Subcutaneous adipose tissue (tissue), 4 donors: ENCODE results near the gene TMEM269. TPM values are rescaled to one million over a fixed set of nuclear protein-coding genes. Genes with fewer than 3 reads are reported as not detected.

ENCODE experiments used
- total RNA-seq, 4 donors: library from RNA; depleted of rRNA; stranded (reverse); fragments of >200 nt; gene quantifications; one replicate each; pipeline ENCODE4 v1.1.0, GENCODE V29; 2016
- TF ChIP-seq, protein P1 (sequence below): fragments of 450-650 bp; IDR thresholded peaks from one replicate; pipeline ENCODE4 v1.5.1; 2016; ENCODE audit warnings: low read depth, mild to moderate bottlenecking, control low read depth, antibody characterized with exemption, moderate library complexity

The TMEM269 gene
- total RNA-seq, 4 donors from 2014 or later, result 0.51 TPM; not detected in 3

DNA sequence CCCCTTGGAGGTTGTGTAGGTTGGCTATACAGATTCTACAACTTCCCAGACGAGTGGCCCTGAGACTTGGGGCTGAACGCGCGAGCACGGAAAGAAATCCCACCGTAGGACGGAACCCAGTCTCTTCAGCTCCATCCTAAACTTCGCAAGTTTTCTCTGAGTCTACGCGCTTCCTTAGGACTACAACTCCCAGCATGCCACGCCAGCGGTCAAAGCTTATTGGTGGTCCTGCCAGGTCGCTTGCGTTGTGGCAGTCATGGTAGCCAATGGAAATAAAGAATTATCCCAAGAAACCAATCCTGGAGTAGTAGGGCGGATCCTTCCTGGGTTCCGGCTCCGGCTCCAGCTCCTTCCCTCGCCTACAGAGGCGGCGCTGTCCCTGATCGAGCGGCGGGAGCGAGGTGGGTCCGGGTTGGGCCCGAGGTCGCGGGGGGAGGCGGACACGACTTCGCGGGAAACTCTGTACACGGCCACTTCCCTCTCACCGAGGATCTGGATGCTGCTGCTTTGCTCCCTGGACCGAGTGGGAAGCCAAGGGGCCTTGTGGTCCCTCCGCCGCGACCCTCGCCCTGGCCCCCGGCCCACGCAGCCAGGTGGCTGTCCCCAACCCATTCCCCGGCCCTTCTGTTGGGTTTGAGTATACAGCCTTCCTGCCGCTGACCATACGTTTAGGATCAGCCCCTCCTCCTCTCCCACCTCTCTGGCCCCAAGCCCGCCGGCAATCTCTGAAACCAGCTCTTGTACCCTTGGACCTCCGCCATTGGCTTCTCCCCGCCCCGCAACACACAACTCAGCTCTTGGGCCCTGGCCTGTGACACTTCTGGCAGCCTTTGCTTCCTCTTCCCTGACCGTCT is 61.7 kb downstream of the TMEM269 start, which contains the start of gene ZNF691:
Gene ZNF691 (plus strand): TSS at position 357 of the 854 bp plus-strand sequence. CDS start 3,046 bp downstream, outside the sequence.
- TF ChIP-seq, protein P1, sequence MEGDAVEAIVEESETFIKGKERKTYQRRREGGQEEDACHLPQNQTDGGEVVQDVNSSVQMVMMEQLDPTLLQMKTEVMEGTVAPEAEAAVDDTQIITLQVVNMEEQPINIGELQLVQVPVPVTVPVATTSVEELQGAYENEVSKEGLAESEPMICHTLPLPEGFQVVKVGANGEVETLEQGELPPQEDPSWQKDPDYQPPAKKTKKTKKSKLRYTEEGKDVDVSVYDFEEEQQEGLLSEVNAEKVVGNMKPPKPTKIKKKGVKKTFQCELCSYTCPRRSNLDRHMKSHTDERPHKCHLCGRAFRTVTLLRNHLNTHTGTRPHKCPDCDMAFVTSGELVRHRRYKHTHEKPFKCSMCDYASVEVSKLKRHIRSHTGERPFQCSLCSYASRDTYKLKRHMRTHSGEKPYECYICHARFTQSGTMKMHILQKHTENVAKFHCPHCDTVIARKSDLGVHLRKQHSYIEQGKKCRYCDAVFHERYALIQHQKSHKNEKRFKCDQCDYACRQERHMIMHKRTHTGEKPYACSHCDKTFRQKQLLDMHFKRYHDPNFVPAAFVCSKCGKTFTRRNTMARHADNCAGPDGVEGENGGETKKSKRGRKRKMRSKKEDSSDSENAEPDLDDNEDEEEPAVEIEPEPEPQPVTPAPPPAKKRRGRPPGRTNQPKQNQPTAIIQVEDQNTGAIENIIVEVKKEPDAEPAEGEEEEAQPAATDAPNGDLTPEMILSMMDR, result no peak

DNA sequence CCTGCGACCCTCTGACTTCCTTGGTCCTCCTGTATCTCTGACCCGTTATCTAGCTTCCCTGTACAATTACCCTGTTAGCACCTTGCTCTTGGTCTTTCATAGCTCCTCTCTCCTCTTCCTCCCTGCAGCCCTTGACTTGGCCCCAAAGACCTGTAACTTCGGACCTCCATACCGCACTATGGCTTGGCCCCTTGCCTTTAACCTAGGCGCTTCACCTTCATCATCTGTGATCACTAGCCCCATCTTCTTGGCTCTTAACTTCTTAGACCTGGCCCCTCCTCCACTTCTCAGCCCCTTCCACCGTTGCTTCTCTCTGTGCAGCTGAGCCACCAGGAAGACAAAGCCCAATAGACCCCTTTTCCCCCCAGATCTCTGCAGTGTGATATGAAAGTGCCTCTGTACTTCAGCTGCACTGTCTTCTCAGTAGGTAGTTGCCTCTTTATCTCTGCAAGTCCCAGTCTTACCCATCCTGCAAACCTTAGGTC is 62.4 kb downstream of the TMEM269 start:
- TF ChIP-seq, protein P1, result no peak

DNA sequence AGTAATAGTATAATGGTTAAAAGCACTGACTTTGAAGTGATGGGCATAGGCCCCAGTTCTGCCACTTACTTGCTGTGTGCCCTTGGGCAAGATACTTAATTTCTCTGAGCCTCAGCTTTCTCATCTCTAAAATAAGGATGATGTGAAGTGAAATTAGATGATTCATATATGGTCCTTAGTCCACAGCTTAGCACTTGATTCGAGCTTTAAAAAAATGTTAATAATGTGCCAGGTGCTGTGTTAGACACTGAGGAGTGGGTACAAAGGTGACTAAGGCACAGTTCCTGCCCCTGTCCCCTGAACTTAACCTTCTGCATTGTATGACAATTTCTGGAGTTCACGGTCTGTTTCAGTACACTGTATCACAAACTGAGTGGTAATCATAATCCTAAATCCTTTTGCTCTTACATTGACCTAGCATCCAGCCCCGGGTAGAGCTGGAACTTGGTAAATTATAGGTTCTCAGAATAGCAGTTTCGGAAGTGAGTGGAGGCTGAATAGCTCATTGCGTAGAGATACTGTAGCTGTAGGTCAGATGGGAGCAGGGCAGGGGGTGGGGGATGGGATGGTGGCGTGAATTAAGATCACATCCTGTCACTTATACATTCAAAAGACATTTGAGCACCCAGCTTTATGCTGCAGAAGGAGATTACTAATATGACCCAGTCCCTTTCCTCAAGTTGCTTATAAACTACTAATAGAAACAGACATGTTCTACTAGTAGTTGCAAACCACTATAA is 63.1 kb downstream of the TMEM269 start:
- TF ChIP-seq, protein P1, result no peak

- TF ChIP-seq, protein P1, result no peak
Observed at GRCh38 chr1:42848823-42849537, 64.2 kb downstream of the TMEM269 start.

GRCh38 chr1:42849944-42850343 is 65.2 kb downstream of the TMEM269 start:
- TF ChIP-seq, protein P1, result no peak

Other genes starting within 250 kb of the TMEM269 start
- gene PPIH, start 126.6 kb upstream of the TMEM269 start, total RNA-seq, result 10 to 100 TPM; 11.9 to 23.6 (median 20.2) TPM
- 100 to 1,000 TPM; 594 to 809 (median 657) TPM for gene YBX1, start 102.6 kb upstream of the TMEM269 start, total RNA-seq
- not detected for gene CLDN19, start 44.8 kb upstream of the TMEM269 start, total RNA-seq
- gene P3H1, start 18.0 kb upstream of the TMEM269 start, total RNA-seq, result 10 to 100 TPM; 22.0 to 33.8 (median 33.0) TPM
- gene C1orf50, start 17.7 kb upstream of the TMEM269 start, total RNA-seq, result 1 to 10 TPM; 2.9 to 8.3 (median 4.1) TPM
- 10 to 100 TPM; 17.3 to 20.0 (median 19.8) TPM for gene ERMAP, start 32.1 kb downstream of the TMEM269 start, total RNA-seq
- 10 to 100 TPM; 28.6 to 73.4 (median 36.2) TPM for gene SVBP, start 32.4 kb downstream of the TMEM269 start, total RNA-seq
- gene ZNF691, start 61.6 kb downstream of the TMEM269 start, total RNA-seq, result 10 to 100 TPM in 1 of 4 donors, 1 to 10 TPM in 3; 6.2 to 11.6 (median 7.0) TPM
- 10 to 100 TPM; 10.0 to 24.1 (median 20.6) TPM for gene SLC2A1, start 173.9 kb downstream of the TMEM269 start, total RNA-seq